GM18907 (cell line): ENCODE results near the gene ERC2.

Source experiments
- ATAC-seq: cut with Tn5 transposase; IDR thresholded peaks from one replicate; pipeline ENCODE4 v1.9.1; 2021; ENCODE audit warnings: mild to moderate bottlenecking, moderate library complexity; ENCODE audit not compliant: unreplicated experiment

The ERC2 gene

DNA sequence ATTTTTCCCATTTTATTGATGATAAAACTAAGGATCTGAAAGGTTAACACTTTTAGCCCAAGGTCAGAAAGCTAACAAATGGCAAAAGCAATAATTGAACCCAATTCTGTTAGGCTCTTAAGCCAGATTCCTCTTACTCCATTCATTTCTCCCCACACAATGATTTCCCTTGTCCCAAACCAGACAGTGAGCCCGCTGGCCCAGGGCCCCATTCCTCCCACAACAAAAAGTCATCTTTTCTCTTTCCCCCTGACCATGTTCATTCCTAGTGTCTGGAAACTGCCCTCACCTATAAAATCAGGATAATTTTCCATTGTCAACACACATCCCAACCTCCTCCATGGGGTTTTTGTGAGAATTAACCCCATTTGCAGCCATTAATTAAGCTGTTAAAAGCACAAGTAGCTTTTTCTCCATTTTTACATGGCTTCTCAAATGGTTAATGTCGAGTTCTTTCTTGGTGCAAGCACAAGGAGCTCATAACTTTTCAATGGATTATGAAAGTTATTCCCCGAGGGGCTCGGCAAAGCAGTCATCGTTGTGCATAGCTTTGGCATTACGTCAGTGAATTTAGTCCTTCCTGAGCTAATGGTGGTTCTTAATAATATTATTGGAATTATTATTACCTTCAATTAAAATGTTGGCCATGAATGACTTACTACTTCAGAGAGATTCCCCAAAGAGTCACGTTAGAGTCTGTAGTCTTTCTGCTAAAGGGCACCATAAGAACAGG is 830.2 kb downstream of the ERC2 start:
- ATAC-seq = no peak

DNA sequence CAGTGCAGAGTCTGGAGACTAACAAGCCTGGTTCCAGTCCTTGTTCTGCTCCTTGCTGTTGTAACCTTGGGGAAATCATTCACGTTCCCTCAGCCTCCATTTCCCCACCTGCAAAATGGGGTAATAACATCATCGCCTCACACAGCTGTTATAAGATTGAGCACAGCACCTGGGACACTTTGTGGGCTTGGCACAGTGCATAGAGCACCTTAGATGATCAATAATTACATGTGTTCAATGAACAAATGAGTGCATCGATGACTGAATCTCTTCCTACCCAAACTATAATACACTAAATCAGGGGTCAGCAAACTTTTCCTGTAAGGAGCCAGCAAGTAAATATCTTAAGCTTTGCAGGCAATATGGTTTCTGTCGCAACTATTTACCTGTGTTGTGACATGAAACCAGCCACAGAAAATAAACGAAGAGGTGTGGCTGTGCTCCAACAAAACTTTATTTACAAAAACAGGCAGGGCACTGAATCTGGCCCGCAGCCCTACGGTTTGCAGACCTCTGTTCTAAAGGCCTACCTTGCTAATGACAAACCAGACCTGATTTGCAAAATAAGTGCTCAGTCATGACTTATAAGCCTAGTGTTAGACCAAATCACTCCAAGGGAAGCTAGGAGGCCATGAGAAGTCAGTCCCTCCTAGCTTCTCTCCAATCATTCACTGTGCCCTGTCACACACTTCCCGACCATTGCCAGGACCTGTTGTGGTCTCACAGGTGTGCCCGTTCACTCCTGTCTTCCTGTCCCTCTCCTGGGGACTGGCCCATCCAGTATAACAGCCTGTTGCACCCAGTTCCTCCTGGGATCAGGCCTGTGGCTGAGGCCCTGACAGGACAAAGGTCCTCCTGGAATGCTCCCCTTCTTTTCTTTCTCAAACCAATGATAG is 831.7 kb downstream of the ERC2 start:
- no peak for ATAC-seq

DNA sequence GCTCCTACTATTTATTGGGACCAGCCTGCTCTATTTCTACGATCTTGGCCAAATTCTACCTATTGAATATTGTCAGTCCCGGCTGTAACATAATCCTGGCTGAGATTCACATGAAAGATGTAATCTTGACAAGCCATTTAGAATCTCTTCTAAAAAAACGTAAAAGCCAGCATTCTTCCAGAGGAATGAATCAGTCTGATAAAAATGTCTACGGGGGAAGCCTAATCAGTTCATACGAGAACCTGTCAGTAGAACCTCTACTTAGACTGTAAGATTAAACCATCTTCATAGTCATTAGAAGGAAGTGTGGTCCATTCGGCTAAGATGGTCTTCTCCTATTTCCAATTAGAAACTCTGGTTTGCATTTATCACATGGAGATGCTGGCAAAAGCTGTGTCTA is 833.9 kb downstream of the ERC2 start:
- ATAC-seq = no peak

DNA sequence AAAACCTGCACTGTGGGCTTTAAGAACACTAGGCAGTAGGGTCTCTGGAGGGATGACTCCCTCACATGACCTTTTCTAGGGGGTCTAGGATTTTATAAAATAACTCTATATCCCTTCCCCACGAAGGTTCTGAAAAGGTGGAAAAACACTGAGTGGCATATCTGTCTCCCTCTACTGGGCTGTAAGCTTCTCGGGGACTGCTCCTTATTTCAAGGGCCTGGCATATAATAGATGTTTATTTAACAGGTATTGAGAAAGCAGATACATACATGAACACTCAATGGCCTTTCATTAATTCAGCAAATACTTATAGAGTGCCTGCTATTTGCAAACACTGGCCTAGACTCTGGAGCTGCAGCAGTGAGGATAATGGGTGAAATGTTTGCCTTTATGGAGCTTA is 834.9 kb downstream of the ERC2 start:
- ATAC-seq = no peak

DNA sequence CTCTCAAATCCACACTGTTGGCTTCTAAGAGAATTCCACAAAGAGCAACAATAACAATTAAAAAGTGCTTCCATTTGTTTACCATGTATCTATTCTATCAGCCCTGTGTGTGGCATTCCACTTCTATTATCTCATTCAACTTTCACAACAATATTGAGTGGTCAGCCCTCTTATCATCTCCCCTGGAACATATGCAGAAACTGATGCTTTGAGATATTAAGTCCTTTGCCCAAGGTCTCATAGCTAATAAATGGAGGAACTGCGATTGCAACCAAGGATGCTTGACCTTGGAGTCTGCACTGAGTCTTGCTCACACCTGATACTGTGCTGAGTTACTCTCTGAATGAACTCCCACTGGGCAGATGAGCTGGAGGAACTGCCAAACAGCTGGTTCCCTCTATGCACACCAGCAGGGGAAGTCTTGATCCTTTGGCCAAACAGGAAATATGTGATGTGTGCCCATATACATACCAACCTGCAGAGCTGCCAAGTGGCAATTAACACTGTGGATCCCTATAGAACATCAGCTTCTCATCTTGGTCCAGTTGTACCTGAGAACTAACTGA is 836.4 kb downstream of the ERC2 start:
- no peak for ATAC-seq

DNA sequence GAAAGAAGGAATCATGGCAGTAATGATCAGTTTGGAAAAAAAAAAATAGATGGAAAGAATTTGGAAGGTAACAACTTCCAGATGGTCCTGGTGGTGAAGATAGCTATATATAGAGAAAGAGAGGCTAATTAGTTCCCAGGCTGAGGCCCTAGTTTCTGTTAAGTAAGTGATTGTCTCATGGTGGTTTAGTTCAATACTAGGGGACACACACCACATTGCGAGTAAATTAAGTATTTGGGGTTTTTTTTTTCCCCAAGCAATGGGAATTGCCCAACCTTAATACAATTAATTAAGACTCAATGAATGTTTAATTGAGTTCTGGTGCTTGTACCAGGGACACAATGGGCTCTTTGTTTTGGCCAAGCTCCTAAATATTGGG is 837.4 kb downstream of the ERC2 start:
- ATAC-seq = no peak

DNA sequence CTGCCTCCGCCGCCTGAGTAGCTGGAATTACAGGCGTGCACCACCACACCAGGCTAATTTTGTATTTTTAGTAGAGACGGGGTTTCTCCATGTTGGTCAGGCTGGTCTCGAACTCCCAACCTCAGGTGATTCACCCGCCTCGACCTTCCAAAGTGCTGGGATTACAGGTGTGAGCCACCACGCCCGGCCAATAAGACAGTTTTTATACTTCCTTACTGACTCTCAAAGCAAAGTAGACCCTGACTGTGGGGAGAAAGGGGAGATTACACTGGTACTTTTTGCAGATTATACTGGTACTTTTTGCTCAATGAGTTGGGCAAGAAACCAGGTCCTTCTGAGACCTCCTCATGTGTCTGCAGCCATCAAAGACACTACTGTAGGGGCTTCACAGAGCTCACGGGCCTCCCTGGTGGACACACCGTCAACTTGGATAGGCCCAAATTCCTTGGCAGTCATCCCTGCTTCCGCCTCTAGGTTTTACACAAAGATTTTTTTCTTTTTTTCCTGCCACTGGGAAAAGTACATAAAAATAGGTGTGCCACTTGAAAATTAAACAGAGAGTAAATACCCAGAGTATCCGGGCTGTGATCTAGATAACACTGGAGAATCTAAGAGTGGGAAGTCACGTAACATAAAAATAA is 837.9 kb downstream of the ERC2 start:
- ATAC-seq = no peak

DNA sequence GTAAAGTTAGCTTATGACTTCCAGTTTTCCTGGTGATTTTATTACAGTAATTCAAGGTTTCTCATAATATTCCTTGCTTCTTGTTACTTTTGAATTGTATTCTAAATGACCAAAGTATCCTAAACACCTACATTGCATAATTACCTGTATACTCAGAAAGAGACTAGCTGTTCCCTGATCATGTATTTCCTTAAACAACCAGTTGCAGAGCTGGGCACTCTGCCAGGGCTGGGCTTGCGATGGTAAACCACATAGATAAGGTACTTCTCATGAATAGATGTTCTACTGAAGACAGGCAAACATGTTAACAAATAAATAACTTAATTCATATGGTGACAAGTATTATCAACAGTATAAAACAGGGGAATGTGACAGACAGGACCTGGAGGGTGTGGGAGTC is 838.8 kb downstream of the ERC2 start:
- no peak for ATAC-seq

DNA sequence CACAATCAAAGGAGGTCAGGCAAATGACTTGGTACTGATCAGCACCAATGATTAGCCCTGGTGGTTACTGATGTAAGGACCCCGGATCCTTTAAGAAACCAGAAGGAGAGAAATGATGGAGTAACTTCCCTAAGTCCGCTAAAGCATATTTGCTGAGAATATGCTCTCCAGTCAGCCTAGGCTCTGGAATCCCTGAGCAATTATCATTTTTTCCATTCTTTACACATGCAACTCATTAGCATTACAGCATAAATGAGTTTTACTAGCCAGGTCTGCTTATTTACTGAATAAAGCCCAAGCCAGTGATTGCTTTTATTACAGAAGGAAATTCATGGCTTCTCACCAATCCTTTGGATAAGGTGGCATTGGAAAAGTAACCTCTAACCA is 842.0 kb downstream of the ERC2 start:
- ATAC-seq = no peak

DNA sequence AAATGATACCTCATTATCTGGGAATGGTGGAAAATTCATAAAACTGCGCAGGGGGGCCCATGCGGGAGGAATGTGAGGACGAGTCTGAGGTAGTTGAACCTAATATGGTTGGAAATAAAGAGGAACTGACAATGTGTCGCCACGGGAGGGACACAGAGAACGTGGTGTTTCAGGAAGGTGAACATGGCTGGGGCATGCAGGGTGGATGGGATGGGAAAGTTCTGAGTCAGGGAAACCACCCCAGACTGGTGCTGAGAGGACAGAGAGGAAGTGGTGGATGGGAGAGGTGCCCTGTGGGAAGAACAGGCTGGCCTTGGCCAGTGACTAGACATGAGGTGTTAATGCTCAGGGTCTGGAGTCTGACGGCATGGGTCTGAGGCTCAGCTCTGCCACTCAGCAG is 844.0 kb downstream of the ERC2 start:
- ATAC-seq = no peak

DNA sequence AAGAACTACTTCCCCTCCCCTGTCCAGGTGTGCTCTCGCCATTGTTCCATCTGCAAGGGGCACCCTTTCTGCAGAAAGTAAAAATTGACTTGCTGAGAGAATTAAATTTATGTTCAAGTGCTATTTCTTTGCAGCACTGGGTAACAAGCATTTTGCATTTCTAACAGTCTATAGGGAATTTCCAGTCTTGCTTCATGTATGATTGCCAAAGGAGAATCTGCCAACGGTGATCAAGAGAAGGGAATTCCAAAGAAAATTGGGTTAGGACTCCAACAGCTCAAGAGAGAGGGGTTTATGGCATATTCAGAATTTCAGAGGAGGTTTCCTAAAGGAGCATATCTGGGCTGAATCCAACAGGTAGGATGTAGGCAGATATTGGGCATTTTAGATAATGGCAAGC is 844.5 kb downstream of the ERC2 start:
- ATAC-seq = no peak

DNA sequence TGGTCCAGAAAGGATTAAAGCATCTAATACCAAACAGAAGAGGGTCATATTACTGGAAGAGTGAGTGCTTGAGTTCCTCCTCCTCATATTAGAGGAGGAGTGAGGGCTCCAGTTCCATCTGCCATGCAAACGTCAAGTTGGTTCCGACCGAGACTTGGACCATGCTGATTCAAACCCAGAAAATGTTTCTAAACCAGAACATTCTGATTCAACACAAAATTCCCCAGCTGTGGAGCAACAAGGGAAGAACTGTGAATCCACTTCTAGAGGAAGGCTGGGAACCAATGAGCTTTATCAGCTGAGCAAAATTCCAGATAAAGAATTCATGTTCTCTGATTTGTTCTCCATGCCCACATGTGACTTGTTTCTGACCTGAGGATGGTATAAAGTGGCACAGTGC is 845.5 kb downstream of the ERC2 start:
- no peak for ATAC-seq

DNA sequence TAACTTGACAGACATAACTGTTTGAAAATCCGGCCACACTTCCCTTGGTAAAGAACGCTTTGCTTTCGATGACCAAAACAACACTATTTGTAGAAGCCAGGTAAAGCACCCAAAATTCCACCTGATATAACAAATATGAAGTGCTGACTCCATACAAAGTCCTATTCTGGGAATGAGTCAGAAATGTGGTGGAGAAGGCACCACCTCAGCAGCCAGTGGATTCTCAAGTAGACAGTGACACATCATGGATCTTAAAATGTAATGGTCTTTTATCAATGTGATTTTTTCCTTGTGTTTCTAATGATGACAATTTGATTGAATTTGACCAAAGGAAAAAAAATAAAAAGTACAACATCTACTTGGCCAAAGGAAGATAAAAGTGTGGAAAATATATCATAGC is 846.2 kb downstream of the ERC2 start:
- ATAC-seq = no peak

DNA sequence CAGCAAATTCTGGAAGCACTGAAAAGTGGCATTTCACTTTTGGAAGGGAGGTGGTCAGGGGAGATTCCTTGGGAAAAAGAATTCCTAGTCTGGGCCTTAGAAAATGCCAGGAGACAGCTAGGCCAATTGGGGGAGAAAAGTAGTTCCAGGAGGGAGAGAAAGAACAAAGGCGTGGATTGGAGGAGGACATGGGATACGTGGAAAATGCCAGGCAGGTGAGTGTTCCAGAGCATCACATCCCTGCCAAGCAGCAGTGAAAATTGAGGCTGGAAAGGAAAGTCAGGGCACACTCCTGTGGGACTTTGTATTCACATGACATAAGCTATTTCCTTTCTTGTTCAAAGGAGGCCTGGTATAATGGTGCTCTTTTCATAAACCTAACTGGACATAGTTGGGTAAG is 846.6 kb downstream of the ERC2 start:
- ATAC-seq = no peak

DNA sequence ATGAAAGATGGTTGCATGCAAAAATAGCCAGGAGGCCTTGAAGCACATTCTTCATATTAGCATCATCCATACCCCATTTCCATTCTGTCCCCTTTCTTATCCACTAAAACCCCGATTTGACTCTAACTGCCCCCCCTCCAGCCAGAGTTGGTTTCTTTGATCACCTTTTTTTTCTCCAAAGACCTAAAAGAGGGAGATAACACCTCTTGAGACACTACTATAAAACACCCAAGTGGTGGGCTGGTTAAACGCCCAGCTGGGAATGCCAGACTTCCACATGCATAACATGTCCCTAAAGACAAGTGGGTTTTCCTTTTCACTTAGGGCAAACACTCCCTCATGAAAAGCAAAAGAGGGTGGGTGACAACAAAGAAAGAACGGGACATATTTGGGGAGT is 847.2 kb downstream of the ERC2 start:
- no peak for ATAC-seq

DNA sequence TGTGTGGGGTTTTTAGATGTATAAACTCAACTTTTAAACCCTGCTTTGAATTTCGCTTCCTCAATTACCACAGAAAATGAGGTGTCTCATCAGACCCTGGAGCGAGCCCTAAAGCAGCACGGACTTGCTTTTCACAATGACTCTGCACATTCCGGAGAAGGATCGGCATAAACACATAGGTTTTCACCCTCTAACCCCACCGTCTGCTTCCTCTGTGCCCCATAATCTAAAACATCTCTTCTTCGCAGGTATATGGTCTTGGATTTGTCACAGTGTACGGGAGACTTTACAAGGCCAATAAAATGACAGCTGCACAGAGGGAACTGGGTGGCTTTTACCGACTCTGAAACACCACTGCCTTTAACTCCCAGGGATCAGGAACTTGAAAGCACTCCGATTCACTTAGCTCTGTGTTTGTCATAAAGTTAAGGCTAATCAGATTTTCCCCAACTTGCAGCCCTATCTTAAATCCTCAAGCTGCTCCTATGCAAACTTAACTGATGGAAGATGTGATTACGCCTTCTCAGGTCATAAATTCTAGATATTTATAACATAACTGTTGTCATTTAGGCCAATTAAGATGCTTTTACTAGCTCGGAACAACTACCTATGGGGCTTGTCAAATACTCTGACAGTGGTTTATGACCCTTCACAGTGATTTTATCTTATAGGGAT is 847.8 kb downstream of the ERC2 start:
- peak; percentile 60 for ATAC-seq

DNA sequence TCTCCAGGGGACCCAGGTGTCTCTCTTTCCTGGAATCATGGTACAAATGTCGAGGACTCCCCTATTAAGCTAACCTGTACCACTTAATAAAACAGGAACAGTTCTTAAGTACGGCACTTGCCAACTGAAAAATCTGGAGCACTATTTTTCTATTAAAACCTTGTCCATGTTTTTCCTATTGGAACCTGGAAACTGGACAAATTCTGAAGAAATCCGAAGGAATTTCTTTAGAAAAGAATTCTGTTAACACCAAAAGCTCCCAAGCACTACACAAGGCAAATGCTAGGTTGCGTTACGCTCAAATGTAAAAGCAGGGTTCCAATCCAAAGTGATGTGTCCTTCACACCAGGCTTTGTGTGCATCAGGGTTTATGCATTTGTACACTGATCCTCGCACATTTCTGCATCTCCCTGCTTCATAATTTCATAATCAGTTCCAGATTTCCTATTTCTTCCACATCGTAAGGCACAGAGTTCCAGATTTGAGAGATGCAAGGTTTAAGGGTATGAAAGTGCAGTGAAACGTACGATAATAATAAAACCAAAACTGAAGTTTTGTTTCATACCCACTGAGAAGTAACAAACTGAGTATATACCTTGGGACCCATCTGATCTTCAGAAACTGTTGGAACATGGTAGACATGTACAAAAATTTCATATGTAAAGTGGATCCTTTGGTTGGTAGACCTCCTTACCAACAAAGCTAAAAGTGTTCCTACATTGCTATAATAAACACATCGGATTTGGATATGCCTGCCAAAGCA is 849.0 kb downstream of the ERC2 start:
- no peak for ATAC-seq

DNA sequence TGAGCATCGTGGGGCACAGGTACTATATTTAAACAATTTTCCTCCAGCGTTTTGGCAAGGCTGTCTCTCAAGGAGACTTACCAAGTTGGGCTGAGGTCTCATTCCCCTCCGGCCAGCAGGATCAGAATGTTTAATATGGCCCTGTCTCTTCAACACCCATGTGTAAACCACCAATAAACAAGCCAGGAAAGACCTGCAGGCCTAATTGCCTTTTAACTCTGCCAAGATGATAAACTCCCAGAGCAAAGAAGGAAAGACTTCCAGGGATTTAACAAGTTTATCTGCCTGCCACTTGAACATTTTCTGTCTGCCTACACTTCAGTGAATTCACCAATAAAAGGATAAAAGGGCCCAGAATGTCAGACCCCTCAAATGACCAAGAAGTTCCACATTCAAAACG is 850.9 kb downstream of the ERC2 start:
- no peak for ATAC-seq

DNA sequence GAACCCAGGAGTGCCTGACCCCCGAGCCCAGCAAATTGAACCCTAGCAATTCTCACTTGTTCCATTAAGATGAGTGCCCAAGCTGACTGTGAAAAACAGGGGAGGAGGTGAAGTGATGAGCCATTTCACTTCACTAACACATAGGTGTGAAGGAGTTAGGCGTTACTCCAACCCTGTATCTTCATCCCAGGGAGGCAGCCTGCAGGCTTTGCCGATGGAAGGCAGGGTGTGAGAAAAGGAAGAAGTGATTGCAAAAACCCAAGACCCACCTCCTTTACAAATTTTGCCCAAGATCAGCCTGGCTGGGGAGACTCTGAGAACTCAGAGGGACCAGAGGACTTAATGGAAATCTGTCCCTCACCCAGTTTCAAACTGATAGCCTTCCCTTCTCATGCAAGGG is 851.5 kb downstream of the ERC2 start:
- ATAC-seq = no peak

DNA sequence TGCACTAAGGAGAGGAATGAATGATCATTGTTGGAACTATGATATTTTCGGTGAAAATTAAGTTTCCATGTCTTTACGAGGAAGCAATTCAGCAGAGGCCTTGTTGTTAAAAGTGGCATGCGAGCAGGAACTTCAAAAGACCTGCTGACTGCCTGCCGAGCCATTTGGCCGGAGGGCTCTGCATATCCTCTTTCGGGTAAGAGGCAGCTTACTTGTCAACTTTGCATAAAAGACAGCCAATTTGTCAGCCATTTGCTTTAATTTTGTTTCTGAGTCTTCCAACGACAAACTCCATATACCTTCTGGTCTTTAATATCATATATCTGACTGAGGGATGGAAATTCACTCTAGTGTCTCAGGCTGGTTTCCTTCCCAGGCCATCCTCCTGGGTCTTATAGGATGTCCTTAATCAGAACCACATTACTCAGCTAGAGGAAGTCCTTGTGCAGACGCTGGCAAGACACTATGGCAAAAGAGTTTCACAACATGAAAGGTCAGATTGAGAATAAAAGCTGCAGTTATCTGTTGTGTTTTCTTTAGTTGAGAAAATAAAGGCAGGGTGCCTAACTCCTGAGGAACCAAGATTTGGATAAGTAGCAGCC is 852.5 kb downstream of the ERC2 start:
- no peak for ATAC-seq
